Measurements from ENCODE around the gene NUBP1. TPM values are rescaled to one million over a fixed set of nuclear protein-coding genes. Genes with fewer than 3 reads are reported as not detected.
"Not testable (repeated sequence)": the region's sequence is repeated elsewhere in the genome, so short reads cannot be mapped to it uniquely, and the experiment has no call there.

The NUBP1 gene
- total RNA-seq, 1 donor from 2014 or later = 21.6 TPM

GRCh38 chr16:10744370-10745030, 858 bp downstream of the NUBP1 start:
- ATAC-seq (peak; percentile 28), DNase-seq (ENCODE audit: low spot score) (peak; percentile 57)
- intact Hi-C loops (cut with DNase I) = no loop called here

- ATAC-seq (no peak), DNase-seq (ENCODE audit: low spot score) (no peak)
- intact Hi-C loops (cut with DNase I) = no loop called here
These were observed 2.2 kb downstream of the NUBP1 start for GRCh38 chr16:10745841-10746240.

- no peak for ATAC-seq
- no peak for DNase-seq (ENCODE audit: low spot score)
- intact Hi-C loops (cut with DNase I) = loop anchor here (10.0 kb wide), 1 partner anchor 174 kb away; no protein-coding TSS in a partner anchor
These were observed 7.2 kb downstream of the NUBP1 start for GRCh38 chr16:10750793-10751192.

GRCh38 chr16:10751291-10751697, 7.7 kb downstream of the NUBP1 start:
- DNase-seq (ENCODE audit: low spot score) = no peak
- intact Hi-C loops (cut with DNase I) = loop anchor here (10.0 kb wide), 1 partner anchor 174 kb away; no protein-coding TSS in a partner anchor
- no peak for ATAC-seq

- peak; percentile 80 for ATAC-seq
- peak; percentile 82 for DNase-seq (ENCODE audit: low spot score)
- intact Hi-C loops (cut with DNase I) = loop anchor here (10.0 kb wide), 1 partner anchor 172 kb away; no protein-coding TSS in a partner anchor
These were observed 9.3 kb downstream of the NUBP1 start for GRCh38 chr16:10752843-10753523.

GRCh38 chr16:10753670-10754069, 10.0 kb downstream of the NUBP1 start:
- ATAC-seq (no peak), DNase-seq (ENCODE audit: low spot score) (no peak)
- intact Hi-C loops (cut with DNase I) = loop anchor here (10.0 kb wide), 1 partner anchor 171 kb away; no protein-coding TSS in a partner anchor

GRCh38 chr16:10754941-10755340, 11.3 kb downstream of the NUBP1 start:
- ATAC-seq (no peak), DNase-seq (ENCODE audit: low spot score) (no peak)
- intact Hi-C loops (cut with DNase I) = loop anchor here (10.0 kb wide), 1 partner anchor 170 kb away; no protein-coding TSS in a partner anchor

- DNase-seq (ENCODE audit: low spot score) = no peak
- ATAC-seq = no peak
- intact Hi-C loops (cut with DNase I) = loop anchor here (10.0 kb wide), 1 partner anchor 168 kb away; no protein-coding TSS in a partner anchor
These were observed 12.9 kb downstream of the NUBP1 start for GRCh38 chr16:10756574-10756973.

- no peak for ATAC-seq
- intact Hi-C loops (cut with DNase I) = no loop called here
- DNase-seq (ENCODE audit: low spot score) = no peak
These were observed 17.2 kb downstream of the NUBP1 start for GRCh38 chr16:10760858-10761257.

- DNase-seq (ENCODE audit: low spot score) = no peak
- no peak for ATAC-seq
- intact Hi-C loops (cut with DNase I) = no loop called here
These were observed 17.7 kb downstream of the NUBP1 start for GRCh38 chr16:10761373-10761772.

- intact Hi-C loops (cut with DNase I) = no loop called here
- DNase-seq (ENCODE audit: low spot score) (no peak), ATAC-seq (no peak)
These were observed 18.8 kb downstream of the NUBP1 start for GRCh38 chr16:10762336-10763016.

- no peak for ATAC-seq
- intact Hi-C loops (cut with DNase I) = no loop called here
These were observed 19.8 kb downstream of the NUBP1 start for GRCh38 chr16:10763456-10763855.

GRCh38 chr16:10765772-10766171, 22.1 kb downstream of the NUBP1 start:
- DNase-seq (ENCODE audit: low spot score) (no peak), ATAC-seq (no peak)

More at GRCh38 chr16:10763456-10763855, 19.8 kb downstream of the NUBP1 start:
- no peak for DNase-seq (ENCODE audit: low spot score)

GRCh38 chr16:10767127-10767526, 23.5 kb downstream of the NUBP1 start:
- no peak for DNase-seq (ENCODE audit: low spot score)
- intact Hi-C loops (cut with DNase I) = no loop called here
- ATAC-seq = no peak

More at GRCh38 chr16:10765772-10766171, 22.1 kb downstream of the NUBP1 start:
- intact Hi-C loops (cut with DNase I) = no loop called here

GRCh38 chr16:10769381-10769780, 25.7 kb downstream of the NUBP1 start:
- DNase-seq (ENCODE audit: low spot score) (no peak), ATAC-seq (no peak)
- intact Hi-C loops (cut with DNase I) = no loop called here

GRCh38 chr16:10770907-10771306, 27.3 kb downstream of the NUBP1 start:
- ATAC-seq = no peak
- no peak for DNase-seq (ENCODE audit: low spot score)
- intact Hi-C loops (cut with DNase I) = no loop called here

- DNase-seq (ENCODE audit: low spot score) (no peak), ATAC-seq (no peak)
- intact Hi-C loops (cut with DNase I) = no loop called here
These were observed 32.6 kb downstream of the NUBP1 start for GRCh38 chr16:10776280-10776679.

GRCh38 chr16:10776923-10777322, 33.3 kb downstream of the NUBP1 start:
- DNase-seq (ENCODE audit: low spot score); ATAC-seq; intact Hi-C loops (cut with DNase I): not testable (repeated sequence)

GRCh38 chr16:10777356-10777755, 33.7 kb downstream of the NUBP1 start:
- intact Hi-C loops (cut with DNase I) = no loop called here
- no peak for DNase-seq (ENCODE audit: low spot score)
- no peak for ATAC-seq

- ATAC-seq; intact Hi-C loops (cut with DNase I); DNase-seq (ENCODE audit: low spot score): not testable (repeated sequence)
These were observed 36.3 kb downstream of the NUBP1 start for GRCh38 chr16:10779908-10780307.
